IMR-90 (cell line): Measurements from ENCODE around the gene SIRPB1.

Experiments used
- CEBPB ChIP-seq: IDR thresholded peaks from 2 replicates; pipeline ENCODE4 v1.6.1; 2012; ENCODE audit warnings: low read depth, low read length, improper control_type of control experiment
- ELK1 ChIP-seq: fragments of 150-350 bp; IDR thresholded peaks from 2 replicates; pipeline ENCODE4 v1.6.1; 2016; ENCODE audit warnings: low read depth, mild to moderate bottlenecking, low read length, moderate library complexity, borderline replicate concordance
- FOS ChIP-seq: fragments of 150-350 bp; IDR thresholded peaks from 2 replicates; pipeline ENCODE4 v1.6.1; 2016; ENCODE audit warnings: low read depth, low read length
- POLR2A ChIP-seq: IDR thresholded peaks from 2 replicates; pipeline ENCODE4 v1.6.1; 2012; ENCODE audit warnings: mild to moderate bottlenecking, low read depth, low read length
- RAD21 ChIP-seq: IDR thresholded peaks from 2 replicates; pipeline ENCODE4 v1.6.1; 2012; ENCODE audit warnings: low read length, improper control_type of control experiment
- SMC3 ChIP-seq: fragments of 150-350 bp; IDR thresholded peaks from 2 replicates; pipeline ENCODE4 v1.6.1; 2016; ENCODE audit warnings: low read depth, mild to moderate bottlenecking, antibody characterized with exemption, low read length, moderate library complexity
- USF2 ChIP-seq: fragments of 150-350 bp; IDR thresholded peaks from 2 replicates; pipeline ENCODE4 v1.6.1; 2017; ENCODE audit warnings: mild to moderate bottlenecking, antibody characterized with exemption, low read length, low read depth
- TF ChIP-seq, protein P1 (sequence below): conservative IDR thresholded peaks from 2 replicates; pipeline ENCODE4 v1.5.1; 2012; ENCODE audit warnings: mild to moderate bottlenecking, low read depth, low read length, improper control_type of control experiment

DNA sequence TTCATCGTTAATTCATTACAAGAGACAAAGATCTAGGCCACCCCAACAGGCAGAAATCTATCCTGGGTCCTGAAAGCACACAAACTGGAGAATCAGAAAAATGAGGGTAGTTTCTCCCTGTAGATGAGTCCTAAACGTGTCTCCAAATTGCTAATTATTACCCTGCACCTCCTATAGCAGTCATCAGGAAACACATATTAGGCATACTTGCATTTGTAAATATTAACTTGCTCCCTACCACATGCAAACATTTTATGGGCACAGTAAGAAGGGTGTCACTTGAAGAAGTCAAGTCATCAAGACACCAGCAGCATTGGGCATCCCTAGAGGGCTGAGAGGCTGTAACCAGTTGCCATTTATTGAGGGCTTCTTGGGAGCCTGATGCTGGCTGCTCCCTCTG is 17.9 kb upstream of the SIRPB1 start:
- no peak for TF ChIP-seq ELK1
- TF ChIP-seq, protein P1, sequence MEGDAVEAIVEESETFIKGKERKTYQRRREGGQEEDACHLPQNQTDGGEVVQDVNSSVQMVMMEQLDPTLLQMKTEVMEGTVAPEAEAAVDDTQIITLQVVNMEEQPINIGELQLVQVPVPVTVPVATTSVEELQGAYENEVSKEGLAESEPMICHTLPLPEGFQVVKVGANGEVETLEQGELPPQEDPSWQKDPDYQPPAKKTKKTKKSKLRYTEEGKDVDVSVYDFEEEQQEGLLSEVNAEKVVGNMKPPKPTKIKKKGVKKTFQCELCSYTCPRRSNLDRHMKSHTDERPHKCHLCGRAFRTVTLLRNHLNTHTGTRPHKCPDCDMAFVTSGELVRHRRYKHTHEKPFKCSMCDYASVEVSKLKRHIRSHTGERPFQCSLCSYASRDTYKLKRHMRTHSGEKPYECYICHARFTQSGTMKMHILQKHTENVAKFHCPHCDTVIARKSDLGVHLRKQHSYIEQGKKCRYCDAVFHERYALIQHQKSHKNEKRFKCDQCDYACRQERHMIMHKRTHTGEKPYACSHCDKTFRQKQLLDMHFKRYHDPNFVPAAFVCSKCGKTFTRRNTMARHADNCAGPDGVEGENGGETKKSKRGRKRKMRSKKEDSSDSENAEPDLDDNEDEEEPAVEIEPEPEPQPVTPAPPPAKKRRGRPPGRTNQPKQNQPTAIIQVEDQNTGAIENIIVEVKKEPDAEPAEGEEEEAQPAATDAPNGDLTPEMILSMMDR = no peak
- no peak for TF ChIP-seq POLR2A
- TF ChIP-seq RAD21 = no peak
- TF ChIP-seq CEBPB = no peak
- no peak for TF ChIP-seq SMC3
- TF ChIP-seq FOS = no peak
- TF ChIP-seq USF2 = no peak
